HL-60/S4 treated with retinoic acid at 250 ng/mL for 4 days and 3 days (cell line): ENCODE results near the gene IL25.
"Not testable (repeated sequence)": the region's sequence is repeated elsewhere in the genome, so short reads cannot be mapped to it uniquely, and the experiment has no call there.

Experiments
- in situ Hi-C: fragments of 300-500 bp; cut with MboI; formaldehyde crosslinking; loops from 2 replicates; pipeline ENCODE4 v1.7.0; 2022; ENCODE audit warnings: low sequenced_read_pairs

The IL25 gene

GRCh38 chr14:23387916-23388882 is 15.6 kb downstream of the IL25 start:
- in situ Hi-C loops = no loop called here

GRCh38 chr14:23388996-23389395 is 16.4 kb downstream of the IL25 start:
- in situ Hi-C loops = no loop called here

GRCh38 chr14:23389396-23389795 is 16.8 kb downstream of the IL25 start:
- in situ Hi-C loops = no loop called here

GRCh38 chr14:23389871-23390270 is 17.3 kb downstream of the IL25 start:
- in situ Hi-C loops = not testable (repeated sequence)

DNA sequence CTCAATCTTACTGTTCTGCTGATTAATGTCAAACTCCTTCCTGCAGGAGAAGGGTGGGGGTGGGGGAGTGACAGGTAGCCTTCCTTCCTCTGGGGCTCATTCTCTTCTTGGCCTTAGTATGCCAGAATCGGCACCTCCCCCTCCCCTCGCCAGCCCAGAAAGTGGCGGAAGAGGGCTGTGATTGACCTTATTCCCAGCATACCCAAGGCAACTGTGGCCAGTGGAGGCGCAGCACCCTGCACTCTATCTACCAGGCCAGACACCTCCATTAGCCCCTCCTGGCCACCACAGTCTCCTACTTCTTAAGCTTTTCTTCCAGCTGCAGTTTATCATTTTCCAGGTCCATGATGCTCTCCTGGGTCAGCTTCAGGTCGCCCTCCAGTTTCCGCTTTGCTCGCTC is 20.0 kb downstream of the IL25 start:
- in situ Hi-C loops = no loop called here

- in situ Hi-C loops = no loop called here
These were observed 23.5 kb downstream of the IL25 start for GRCh38 chr14:23396126-23396525.

GRCh38 chr14:23396781-23397407 is 24.3 kb downstream of the IL25 start:
- in situ Hi-C loops = no loop called here

DNA sequence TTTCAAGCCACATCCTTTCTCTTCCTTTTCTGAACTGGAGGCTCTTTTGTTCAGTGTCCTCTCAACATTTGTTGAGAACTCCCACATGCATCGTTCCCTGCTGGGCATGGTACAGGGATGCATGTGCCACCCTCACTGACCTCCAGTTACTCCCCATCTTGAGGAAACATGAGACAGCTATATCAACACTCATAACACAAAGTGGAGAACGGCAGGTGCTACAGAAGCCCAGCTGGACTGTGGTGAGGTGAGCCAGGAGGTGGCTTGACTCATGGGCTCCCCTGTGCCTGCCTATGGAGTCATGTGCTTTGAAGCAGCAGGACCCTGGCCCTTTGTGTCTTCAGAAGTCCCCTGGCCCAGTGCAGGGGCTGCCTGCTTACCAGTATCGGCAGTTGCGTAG is 25.7 kb downstream of the IL25 start:
- in situ Hi-C loops = no loop called here

- in situ Hi-C loops = no loop called here
These were observed 26.5 kb downstream of the IL25 start for GRCh38 chr14:23399136-23399535.

GRCh38 chr14:23399591-23399990 is 27.0 kb downstream of the IL25 start:
- in situ Hi-C loops = no loop called here

DNA sequence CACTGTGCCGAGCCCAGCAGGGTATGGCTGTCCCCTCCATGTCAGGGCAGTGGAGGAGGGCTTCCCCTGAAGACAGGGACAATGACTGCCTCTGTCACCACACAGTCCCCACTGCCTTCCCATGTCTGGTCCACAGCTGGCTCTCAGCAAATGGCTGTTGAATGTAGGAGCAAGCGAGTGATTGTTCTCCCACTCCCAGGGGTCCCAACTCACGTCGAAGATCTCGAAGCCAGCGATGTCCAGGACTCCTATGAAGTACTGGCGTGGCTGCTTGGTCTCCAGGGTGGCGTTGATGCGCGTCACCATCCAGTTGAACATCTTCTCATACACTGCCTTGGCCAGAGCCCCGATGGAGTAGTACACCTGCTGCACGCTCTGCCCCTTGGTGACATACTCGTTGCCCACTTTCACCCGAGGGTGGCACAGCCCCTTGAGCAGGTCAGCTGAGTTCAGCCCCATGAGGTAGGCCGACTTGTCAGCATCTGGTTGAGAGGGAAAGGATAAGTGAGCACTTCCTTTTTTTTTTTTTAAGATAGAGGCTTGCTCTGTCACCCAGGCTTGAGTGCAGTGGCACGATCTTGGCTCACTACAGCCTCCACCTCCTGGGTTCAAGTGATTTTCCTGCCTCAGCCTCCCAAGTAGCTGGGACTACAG is 28.0 kb downstream of the IL25 start:
- in situ Hi-C loops = not testable (repeated sequence)

GRCh38 chr14:23401291-23401690 is 28.7 kb downstream of the IL25 start:
- in situ Hi-C loops = no loop called here

- in situ Hi-C loops = no loop called here
These were observed 29.9 kb downstream of the IL25 start for GRCh38 chr14:23402296-23403138.

GRCh38 chr14:23403139-23403438 is 30.5 kb downstream of the IL25 start:
- in situ Hi-C loops = no loop called here

DNA sequence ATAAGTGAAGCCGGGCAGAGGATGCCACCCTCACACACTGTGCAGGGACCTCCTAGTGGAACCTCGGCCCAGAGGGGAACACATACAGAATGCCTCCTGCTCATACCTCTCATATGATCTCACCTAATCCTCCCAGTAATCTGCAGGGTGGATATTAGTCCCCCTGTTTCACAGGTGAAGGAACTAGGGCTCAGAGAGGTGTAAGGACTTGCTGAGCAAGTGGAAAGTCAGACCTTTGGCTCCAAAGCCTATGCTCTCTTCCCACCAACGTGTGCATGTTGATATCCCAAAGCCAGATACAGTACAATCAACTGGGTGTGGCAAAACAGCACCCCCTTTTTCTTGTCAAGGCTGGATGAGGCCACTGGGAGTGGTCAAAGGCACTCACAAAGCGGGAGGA is 31.3 kb downstream of the IL25 start:
- in situ Hi-C loops = no loop called here

GRCh38 chr14:23404331-23404900 is 31.8 kb downstream of the IL25 start:
- in situ Hi-C loops = no loop called here

DNA sequence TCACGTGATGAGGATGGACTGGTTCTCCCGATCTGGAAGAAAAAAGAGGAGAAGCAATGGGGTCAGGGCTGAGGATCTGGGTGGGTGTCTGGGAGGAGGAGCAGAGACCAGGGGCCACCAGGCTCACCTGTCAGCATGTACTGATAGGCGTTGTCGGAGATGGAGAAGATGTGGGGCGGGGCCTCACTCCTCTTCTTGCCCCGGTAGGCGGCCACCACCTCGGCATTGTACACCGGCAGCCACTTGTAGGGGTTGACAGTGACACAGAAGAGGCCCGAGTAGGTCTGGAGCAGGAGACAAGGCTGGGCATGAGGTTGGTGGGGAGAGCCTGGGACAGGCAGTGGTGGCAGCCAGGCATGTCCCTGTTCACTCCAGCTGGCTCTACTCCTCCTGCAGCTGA is 32.5 kb downstream of the IL25 start:
- in situ Hi-C loops = no loop called here

- in situ Hi-C loops = no loop called here
These were observed 33.0 kb downstream of the IL25 start for GRCh38 chr14:23405516-23406025.

DNA sequence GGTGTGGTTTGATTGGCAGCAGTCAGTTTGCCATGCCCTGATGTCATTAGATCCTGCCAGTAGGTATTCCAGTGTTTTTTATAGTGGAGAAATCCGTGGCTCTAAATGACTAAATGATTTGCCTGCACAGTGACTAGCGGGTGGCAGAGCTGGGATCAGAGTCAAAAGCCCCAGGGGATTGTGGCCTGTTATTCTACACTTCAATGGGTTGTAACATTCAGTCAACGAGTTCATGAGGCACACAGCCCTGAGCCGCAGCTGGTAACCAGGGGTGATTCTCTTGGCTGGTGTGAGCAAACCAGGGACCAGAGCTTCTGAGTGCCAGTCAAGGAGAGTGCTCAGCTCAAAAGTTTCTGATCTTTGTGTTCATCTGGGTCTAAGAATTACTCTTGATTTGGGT is 33.6 kb downstream of the IL25 start:
- in situ Hi-C loops = no loop called here

GRCh38 chr14:23406725-23407355 is 34.2 kb downstream of the IL25 start:
- in situ Hi-C loops = no loop called here
